Right lung (tissue), 5 donors: ENCODE data around the gene PRKG1. TPM values are rescaled to one million over a fixed set of nuclear protein-coding genes. Genes with fewer than 3 reads are reported as not detected.

Source experiments
- DNase-seq, 2 donors: peaks; one replicate each; pipeline ENCODE4 v3.0.0-alpha.2; 2013
- polyA plus RNA-seq, 5 donors: library from polyadenylated mRNA; unstranded; fragments of 120-200 nt; gene quantifications; one replicate each; pipeline versions ENCODE4 v1.2.1 to v1.2.3, GENCODE V29; 2013; ENCODE audit warnings: inconsistent platforms in 1 of 5, low replicate concordance in 1 of 5; ENCODE audit not compliant: insufficient read length in 5 of 5, insufficient read depth in 1 of 5

Gene PRKG1
- polyA plus RNA-seq, 5 donors: 12.4 to 21.3 (median 15.8) TPM

DNA sequence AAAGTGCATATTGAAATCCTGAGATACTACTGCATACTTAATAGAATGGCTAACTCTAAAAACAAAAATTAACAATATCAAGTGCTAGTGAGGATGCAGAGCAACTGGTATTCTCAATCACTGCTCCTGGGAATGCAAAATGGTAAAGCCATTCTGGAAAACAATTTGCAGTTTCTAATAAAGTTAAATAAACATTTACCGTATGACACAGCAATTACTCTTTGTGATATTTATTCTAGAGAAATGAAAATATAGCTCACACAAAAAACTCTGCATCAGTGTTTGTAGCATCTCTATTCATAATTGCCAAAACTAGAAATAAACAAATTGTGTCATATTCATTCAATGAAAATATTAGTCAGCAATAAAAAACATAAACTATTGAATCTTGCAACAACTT, 984.8 kb downstream of the PRKG1 start:
- no peak for DNase-seq

DNA sequence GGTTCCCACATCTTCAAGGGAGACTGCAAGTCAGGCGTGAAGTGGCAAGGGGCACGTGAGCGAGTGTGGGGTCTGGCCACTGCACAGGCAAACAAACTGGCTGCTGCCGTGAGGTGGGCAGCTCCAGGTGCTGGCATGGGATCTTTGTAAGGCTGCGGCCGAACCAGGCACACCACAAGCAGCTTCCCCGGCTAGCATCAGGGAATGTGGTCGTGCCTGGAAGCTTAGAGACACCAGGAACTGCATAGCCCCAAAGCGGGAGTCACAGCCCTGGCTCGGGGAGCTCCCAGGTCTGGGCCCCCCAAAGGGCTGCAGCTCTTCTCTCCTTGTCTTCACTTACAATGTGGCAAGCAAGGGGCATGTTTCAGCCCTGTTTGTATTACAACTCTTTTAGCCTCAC, 988.9 kb downstream of the PRKG1 start:
- no peak for DNase-seq

DNA sequence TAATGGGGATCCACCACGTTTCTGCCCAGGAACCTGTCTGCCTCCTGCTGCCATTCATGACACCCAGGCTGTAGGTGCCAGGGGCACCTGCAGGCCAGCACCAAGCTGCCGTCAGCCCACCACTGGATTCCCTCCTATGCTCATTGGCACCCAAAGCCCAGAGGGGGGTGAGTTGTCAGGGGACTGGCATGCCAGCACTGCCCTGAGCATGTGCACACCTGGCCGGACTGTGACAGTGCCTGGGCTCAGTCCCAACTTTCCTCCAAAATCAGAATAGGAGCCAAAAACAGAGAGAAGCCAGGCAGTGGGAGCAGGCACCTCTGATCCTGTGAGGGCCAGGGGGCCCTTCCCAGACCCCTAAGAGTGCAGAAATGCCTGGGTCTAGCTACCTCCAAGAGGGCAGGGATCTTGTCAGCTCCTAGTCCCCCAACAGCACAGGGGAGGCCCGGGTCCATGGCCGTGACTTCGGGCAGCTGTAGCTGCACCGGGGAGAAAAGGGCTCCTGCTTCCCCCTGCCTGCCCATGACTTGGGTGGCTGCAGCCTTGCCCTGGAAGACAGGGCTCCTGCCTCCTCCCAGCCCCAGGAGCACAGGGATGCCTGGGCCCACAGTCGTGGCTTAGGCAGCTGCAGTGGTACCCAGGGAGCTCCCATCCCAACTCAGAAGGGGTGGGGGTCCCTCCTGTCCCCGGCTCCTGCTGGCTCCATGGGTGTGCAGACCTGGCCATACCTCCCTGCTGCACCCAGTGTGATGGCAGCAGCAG, 990.0 kb downstream of the PRKG1 start:
- DNase-seq: no peak

DNA sequence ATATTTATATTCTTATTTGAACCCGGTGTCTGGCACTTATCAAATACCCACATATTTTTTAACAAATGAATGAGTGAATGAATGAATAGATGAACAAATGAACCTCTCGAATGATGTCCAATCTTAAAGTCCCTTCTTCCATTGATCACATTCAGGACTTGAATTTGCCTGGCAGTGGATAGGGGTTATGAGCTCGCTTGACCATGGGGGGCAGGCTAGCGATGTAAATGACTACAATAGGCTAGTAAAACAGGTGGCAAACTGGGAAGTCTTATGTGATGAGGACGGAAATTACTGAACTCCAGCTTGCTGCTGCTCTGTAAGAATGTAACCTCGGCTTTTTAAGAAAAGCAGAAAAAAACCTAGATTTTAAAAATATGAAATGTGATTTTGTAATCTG, 992.1 kb downstream of the PRKG1 start:
- no peak for DNase-seq

DNA sequence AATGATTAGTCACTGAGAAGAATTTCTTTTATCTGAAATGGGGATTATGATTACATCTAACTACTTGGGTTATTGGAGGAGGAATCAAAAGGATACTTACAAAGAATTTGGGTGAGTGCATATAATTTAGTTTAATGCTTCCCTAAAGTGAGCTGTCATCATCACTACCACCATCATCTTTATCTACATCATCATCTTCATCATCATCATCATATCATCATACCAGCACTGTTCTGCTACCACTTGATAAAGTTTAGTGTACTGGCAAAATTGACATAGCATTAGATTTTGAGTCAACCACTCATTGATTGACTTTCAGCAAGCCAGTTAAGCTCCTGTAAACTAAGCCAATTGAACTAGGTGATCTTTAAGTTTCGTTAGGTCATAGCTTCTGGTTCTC, 994.2 kb downstream of the PRKG1 start:
- DNase-seq: no peak

DNA sequence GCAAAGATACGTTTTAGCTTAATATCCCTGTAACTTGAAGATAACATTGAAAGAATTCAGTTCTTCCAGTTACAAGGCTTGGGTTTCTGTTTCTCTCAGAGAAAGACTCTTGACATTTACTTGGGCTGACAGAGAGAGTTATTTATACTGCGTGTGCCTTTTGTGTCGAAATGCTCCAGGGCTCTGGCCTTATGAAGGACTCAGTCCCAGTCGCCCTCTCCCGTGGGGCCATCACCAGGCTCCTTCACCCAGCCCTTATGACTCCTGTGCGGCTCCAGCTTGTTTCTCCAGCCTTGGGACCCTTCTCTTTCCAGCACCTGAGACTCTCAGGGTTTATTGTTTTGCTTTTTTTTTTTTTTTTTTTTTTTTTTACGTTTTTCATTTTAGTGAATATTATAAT, 997.5 kb downstream of the PRKG1 start:
- no peak for DNase-seq

DNA sequence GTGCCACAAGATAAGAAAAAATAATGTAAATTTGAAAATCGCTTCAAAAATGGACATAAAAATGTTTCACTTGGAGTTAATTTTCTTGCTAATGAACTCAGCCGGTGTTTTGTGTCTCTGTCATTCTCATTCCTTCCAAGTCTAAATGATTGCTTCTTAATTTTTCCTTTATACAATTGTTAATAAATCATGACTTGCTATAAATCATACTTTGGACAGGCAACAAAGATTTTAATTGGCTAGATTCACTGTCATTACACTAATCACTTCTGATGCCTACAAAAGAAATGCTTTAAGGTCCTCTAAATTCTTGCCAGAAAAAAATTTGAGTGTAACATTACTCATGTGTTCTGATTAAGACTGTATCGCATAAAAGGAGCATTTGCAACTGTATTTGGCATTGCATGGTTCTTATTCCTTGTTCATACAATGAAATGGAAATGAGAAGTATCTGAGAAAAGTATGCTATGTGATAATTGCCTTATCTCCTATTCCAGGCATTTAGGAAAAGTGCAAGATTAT, 1000.3 kb downstream of the PRKG1 start:
- peak in 1 of 2 donors; percentile 3 for DNase-seq

DNA sequence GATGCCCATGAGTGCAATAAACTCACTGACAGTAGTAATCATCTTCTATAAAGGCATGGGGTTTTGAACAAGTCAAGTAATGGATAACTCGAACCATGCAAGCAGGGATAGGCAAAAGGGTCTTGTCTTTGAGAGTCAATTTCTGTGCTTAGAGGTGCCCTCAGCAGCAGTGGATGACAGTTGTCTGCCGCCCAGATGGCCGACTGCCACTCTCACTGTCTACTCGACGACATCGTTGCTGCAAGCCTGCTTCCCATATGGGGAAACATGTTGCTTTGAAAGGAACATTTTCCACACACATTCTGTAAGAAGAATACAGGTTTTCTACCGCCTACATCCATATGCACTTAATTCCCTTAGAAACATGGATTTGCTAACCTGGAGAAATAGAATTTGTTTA, 1003.5 kb downstream of the PRKG1 start:
- no peak for DNase-seq

DNA sequence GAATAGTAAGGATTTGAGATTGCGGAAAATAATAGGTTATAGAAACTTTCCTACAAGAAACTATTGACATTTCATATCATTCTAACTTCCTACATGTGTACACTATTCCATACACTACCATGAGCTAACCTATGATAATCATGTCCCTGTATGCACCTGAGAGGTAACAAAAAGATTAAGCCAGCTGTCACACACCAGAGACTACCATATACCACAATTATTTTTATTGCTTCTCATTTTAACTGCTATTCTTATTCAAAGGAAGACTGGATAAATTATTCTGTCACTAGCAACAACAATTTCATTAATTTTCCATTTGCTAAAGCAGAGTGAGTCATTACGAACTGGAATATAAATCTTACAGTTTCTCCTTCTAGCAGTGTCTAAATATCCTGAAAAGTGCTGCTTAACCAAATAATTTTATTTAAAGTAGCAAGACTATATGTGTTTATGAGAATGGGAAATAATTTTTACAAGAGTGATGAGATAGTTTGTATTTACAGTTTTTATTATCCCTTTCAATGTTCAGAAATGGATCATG, 1004.2 kb downstream of the PRKG1 start:
- no peak for DNase-seq

DNA sequence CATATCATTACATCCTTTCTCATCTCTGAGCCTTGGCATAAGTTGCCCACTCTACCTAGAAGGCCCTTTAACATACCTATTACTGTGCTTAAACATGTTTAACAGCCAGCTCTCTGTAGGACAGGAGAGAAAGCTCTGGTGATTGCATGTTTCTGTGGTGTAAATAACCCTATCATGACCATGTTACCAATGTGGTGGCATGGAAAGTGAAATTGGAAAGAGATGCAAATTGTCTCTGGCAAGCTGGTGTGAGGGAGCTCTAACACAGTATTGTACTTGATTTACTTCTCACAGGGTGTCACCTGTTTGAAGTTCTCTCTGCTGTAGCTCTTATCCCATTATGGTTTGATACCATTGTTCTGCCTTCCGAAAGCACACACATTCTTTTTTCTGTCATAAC, 1008.0 kb downstream of the PRKG1 start:
- no peak for DNase-seq

DNA sequence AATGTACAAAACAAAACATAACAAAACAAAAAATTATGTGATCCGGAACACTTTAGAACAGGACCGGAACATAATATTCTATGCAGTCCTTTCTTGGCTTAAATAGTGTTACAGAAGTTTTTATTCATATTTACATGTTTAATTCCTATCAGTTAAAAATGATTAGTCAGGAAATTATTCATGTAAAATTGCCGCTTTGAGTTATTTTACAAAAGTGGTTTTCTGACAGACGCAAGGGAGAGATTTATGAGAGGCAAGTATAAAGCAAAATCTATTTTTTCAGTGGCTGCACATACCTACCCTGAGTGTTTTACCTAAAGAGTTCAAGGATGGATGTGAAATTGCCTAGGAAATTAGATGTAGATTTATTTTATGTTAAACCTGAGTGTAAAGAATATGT, 1009.1 kb downstream of the PRKG1 start:
- DNase-seq: no peak

DNA sequence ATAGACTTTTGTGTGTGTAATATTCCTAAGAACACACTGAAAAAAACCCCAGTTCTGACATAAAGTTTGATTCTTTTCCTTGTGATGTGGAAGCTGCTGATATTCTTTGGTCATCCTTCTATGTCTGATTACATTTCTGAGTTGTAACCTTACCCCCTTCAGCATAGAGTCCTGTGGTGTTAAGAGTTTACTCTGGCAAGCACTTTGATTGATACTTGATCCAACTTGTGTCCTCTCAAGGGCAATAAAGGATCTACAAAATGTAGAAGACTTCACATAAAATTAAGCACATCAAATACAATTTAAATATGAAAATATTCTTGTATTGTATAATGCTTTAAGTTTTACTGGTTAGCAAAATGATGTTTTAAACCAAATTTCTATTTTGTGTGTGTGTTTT, 1018.1 kb downstream of the PRKG1 start:
- DNase-seq: no peak

DNA sequence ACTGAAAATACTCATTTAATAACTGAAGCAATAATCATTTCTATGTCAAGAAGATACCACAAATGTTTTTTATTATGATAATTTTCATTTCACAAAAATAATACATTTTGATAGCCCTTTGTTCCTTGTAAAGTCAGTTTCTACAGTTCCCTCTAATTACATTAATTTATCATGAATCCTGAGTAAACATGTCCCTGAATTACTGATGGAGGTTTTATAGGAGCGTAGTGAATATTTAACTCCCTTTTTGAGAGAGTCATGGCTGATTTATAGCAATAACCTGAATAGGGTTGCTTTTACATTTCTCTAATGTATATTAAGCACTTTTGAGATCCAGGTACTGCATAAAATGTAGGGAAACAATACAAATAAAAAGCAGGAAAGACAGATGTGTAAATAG, 1023.8 kb downstream of the PRKG1 start:
- DNase-seq: no peak

DNA sequence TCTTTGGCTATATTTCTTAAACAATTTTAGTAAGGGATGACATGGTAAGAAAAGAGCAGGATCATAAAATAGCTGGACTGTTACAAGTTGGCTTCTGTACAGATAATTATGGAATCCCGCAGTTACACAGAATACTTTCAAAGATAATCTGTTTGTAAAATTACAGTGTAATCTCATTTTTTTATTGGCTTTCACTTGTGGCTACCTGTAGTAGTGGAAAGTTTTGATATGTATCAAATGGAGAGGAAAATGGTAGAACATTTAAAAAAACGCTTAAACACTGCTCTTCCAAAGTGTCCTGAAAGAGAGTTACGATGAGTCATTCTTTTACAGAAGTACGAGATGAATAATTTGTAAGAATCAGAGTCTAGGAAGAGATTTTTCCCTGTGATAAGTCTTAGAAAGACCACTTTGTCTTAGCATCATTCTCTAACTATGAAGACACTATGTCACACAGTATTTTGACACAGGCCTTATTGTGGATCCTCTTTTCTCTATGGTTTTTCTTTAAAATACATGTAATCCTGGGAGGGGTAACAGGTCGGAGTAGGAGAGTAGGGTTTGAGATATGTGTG, 1024.8 kb downstream of the PRKG1 start:
- no peak for DNase-seq

DNA sequence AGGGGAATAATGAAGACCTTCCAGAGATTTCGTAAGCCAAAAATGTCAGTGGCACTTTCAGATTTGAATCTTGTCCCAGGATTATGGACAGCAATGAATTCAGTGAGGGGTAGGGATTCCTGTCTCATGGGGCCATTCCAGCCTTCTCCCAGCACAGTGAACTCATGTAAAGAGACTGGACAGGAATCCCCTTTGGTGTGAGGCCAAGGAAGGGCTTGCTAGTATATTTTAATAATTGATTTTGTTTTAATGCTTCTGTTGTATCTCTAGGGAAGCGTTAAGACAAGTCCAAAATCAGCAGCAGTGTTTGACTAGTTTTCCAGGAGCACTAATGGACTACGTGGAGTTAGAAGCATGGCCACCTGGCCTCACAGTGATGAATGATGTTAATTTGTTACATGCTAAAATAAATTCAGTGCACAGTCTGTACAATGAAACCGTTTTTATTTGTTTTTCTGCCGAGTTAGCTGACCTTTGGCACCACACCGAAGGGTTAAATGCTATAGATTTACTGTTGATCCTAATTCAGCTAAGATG, 1025.8 kb downstream of the PRKG1 start:
- no peak for DNase-seq

DNA sequence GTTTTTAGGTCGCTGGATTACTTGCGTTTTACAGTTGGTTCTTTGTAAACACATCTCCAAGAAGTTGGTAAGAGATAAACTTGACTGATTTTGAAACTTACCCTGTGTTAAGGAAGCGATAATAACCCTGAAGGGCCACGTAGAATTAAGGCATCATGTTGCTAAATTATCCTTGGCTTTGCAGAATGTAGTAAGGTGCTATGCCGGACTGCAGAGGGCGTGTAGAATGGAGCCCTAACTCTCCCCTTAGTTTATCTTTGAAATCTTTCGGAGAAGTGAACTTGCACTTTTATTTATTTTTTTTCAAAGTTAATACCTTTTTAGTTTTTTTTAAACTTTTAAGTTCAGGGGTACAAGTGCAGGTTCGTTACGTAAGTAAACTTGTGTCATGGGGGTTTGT, 1031.0 kb downstream of the PRKG1 start:
- DNase-seq: no peak

DNA sequence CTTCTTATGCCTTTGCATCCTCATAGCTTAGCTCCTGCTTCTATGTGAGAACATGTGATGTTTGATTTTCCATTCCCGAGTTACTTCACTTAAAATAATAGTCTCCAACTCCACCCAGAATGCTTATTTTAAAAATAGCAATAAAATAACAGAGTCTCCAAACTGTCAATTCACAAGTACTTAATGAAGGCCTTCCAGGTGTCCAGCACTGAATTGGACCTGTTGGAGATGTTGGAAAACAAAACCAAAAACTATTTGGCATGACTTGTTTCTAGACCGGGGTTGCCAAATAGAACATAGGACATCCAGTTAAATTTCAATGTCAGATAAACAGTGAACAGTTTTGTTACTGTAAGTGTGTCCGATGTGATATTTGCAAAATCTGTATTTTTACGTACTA, 1031.7 kb downstream of the PRKG1 start:
- no peak for DNase-seq

DNA sequence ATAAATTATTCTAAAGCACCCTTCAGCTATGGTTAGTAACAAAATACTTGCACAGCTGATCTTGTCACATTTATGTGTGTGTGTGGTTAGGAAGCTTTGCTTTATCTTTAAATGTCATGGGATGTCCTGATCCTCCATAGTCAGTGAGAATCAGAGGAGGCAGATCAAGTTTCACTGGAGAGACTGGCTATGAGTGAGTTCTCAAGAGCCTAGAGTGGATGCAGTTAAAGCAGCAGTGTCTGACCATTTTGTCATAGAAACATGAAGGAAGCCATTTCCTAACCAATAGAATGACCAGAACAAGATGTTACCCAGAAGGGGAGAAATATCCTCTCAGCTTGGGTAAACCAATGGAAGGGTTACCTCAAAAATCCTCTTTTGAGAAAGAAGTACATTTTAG, 1032.6 kb downstream of the PRKG1 start:
- DNase-seq: no peak

DNA sequence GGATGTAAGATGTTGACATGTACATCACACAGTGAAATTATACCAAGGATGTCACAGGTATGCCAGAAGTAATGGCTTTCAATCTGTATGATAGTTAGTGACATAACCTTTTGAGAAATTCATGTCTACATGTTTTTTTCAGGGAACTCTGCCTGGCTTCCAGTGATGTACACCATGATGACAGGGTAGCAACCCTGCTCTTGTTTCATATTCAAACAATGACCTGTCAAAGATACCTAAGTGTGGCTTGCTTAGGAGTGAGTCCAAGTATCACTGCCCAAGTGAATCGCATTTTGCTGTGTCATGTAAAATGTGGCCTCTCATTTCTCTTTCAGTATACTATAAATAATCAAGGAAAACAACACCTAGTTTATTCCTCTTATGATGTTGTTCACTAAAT, 1033.9 kb downstream of the PRKG1 start:
- no peak for DNase-seq

DNA sequence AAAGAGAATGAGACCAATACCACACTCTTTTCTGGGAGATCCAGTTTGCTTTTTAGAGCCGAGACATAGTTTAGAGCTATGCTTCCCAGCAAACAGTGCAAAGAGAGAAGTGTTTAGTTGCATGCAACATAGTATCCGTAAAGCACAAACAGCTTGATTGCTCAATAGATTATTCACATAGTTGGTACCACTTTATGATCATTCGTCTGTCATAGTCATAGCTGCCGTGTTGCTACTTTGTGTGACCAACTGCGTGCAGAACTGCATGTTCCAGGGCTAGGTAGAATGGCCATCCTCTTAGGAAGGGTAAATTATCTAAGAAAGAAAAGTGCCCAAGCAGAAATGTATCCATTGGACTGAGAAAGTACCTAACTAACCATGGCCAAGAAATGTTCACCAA, 1036.3 kb downstream of the PRKG1 start:
- peak; percentile 6 to 20 for DNase-seq

DNA sequence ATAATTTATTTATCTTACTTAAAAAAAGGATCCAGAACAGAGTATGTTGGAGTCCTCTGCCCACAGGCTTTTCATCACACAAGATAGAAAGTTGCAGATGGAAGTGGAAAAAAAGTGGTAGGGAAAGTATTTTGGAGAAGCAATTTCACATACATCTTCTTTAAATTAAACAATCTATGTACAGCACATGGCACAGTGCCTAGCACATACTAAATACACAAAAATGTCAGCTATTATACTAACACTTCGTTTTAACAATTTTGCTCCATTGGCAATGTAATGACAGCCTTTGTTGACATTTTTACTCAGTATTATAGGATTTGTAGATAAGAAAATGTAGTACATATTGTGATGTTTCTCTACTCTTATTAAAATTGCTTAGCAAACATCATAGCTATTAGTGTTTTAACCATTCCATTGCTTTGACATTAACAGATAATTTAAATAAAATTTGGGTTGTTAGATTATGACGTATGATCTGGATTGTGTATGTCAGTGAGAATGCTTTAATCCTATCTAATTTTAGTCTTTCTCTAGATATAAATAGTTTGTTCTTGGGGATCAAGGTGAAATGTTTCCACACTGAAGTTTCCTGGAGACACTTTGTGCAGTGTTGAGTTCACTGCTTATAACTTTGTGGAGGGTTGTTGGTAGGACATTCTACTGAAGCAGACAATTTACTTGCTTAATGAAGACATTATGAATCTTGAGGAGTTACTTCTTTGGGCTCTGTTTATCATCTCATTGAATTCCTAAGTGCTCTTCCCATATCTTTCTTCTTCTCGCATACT, 1037.0 kb downstream of the PRKG1 start:
- peak; percentile 30 for DNase-seq

DNA sequence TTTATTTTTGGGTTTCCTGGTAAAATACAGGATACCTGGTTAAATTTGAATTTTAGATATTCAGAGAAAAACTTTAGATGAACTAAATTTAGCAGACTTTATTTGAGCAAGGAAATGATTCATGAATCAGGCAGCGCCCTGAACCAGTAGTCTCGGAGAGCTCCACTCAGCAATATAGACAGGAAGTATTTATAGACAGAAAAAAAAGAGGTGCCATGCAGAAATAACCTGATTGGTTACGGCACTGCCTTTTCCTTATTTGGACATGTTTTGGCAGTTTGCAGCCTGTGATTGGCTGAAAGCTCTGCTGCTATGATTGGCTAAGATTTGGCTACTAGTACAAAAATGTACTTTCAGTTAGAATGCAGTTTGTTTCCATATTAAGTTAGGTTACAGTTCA, 1041.5 kb downstream of the PRKG1 start:
- no peak for DNase-seq
